ENCODE data around the gene MLLT3. TPM values are rescaled to one million over a fixed set of nuclear protein-coding genes. Genes with fewer than 3 reads are reported as not detected.
"Not testable (repeated sequence)": the region's sequence is repeated elsewhere in the genome, so short reads cannot be mapped to it uniquely, and the experiment has no call there.

The MLLT3 gene
- total RNA-seq, 6 experiments from 2014 or later: 0.43 to 2.5 (median 1.2) TPM

GRCh38 chr9:20593105-20593504, 29.2 kb downstream of the MLLT3 start:
- no peak overlapping the region for H3K4me3 ChIP-seq
- WGBS (ENCODE audit: insufficient coverage, low coverage, low lambda C conversion rate, missing lambda C conversion rate): 55% methylated on average over 5 of the region's 5 CpGs
- DNase-seq: no peak
- H3K27ac ChIP-seq: no peak overlapping the region
- no peak for ATAC-seq
- no peaks in the 10 kb centered on the region for H3K27me3 ChIP-seq
- intact Hi-C loops (cut with DNase I): no loop called here
- no peaks in the 10 kb centered on the region for H3K9me3 ChIP-seq
- H3K4me1 ChIP-seq: no peaks in the 10 kb centered on the region
- no peaks in the 10 kb centered on the region for H3K36me3 ChIP-seq
- TF ChIP-seq POLR2A (IDR thresholded peaks at IDR 0.05) (no peak), CTCF (IDR thresholded peaks at IDR 0.05) (no peak)

- intact Hi-C loops (cut with DNase I): no loop called here
- WGBS (ENCODE audit: insufficient coverage, low coverage, low lambda C conversion rate, missing lambda C conversion rate): 64% methylated on average over 1 of the region's 1 CpG
- ATAC-seq (no peak), DNase-seq (no peak)
- Histone ChIP-seq H3K27me3 (no peaks in the 10 kb centered on the region), H3K9me3 (no peaks in the 10 kb centered on the region), H3K27ac (no peak overlapping the region), H3K4me3 (no peak overlapping the region), H3K36me3 (no peaks in the 10 kb centered on the region), H3K4me1 (no peaks in the 10 kb centered on the region)
- TF ChIP-seq POLR2A (IDR thresholded peaks at IDR 0.05) (no peak), CTCF (IDR thresholded peaks at IDR 0.05) (no peak)
Observed at GRCh38 chr9:20592673-20593072, 29.6 kb downstream of the MLLT3 start.

GRCh38 chr9:20591223-20591622, 31.1 kb downstream of the MLLT3 start:
- TF ChIP-seq POLR2A (IDR thresholded peaks at IDR 0.05) (no peak), CTCF (IDR thresholded peaks at IDR 0.05) (no peak)
- Histone ChIP-seq H3K36me3 (no peaks in the 10 kb centered on the region), H3K4me3 (no peak overlapping the region), H3K27ac (no peak overlapping the region), H3K27me3 (no peaks in the 10 kb centered on the region), H3K9me3 (no peaks in the 10 kb centered on the region), H3K4me1 (no peaks in the 10 kb centered on the region)
- intact Hi-C loops (cut with DNase I): no loop called here
- DNase-seq: no peak
- no peak for ATAC-seq
- WGBS (ENCODE audit: insufficient coverage, low coverage, low lambda C conversion rate, missing lambda C conversion rate): 66% methylated on average over 4 of the region's 4 CpGs

- DNase-seq (no peak), ATAC-seq (no peak)
- H3K27ac ChIP-seq: no peak overlapping the region
- no peaks in the 10 kb centered on the region for H3K27me3 ChIP-seq
- H3K9me3 ChIP-seq: no peaks in the 10 kb centered on the region
- no peaks in the 10 kb centered on the region for H3K36me3 ChIP-seq
- TF ChIP-seq CTCF (IDR thresholded peaks at IDR 0.05) (no peak), POLR2A (IDR thresholded peaks at IDR 0.05) (no peak)
- H3K4me3 ChIP-seq: no peak overlapping the region
- no peaks in the 10 kb centered on the region for H3K4me1 ChIP-seq
- 59% methylated on average over 7 of the region's 7 CpGs for WGBS (ENCODE audit: insufficient coverage, low coverage, low lambda C conversion rate, missing lambda C conversion rate)
- intact Hi-C loops (cut with DNase I): no loop called here
Observed at GRCh38 chr9:20584968-20585643, 37.2 kb downstream of the MLLT3 start.

GRCh38 chr9:20583088-20583487, 39.2 kb downstream of the MLLT3 start:
- H3K9me3 ChIP-seq; H3K4me3 ChIP-seq; H3K27ac ChIP-seq; H3K27me3 ChIP-seq; H3K4me1 ChIP-seq; ATAC-seq; intact Hi-C loops (cut with DNase I); H3K36me3 ChIP-seq; DNase-seq: not testable (repeated sequence)
- 71% methylated on average over 2 of the region's 4 CpGs for WGBS (ENCODE audit: insufficient coverage, low coverage, low lambda C conversion rate, missing lambda C conversion rate)

Data from right lobe of liver (tissue), 6 donors.